ENCODE data around the gene MAP3K5. TPM values are rescaled to one million over a fixed set of nuclear protein-coding genes. Genes with fewer than 3 reads are reported as not detected.

Gene MAP3K5
- total and polyA plus RNA-seq, 9 donors: 37.0 to 217 (median 80.2) TPM

- TF ChIP-seq POLR2A (IDR thresholded peaks at IDR 0.05): no peak
- no peak for TF ChIP-seq EP300 (IDR thresholded peaks at IDR 0.05)
- TF ChIP-seq CTCF (IDR thresholded peaks at IDR 0.05): no peak
- Histone ChIP-seq H3K4me3 (no peak overlapping the region), H3K27me3 (no peaks in the 10 kb centered on the region), H3K27ac (no peak overlapping the region), H3K36me3 (no peaks in the 10 kb centered on the region), H3K9me3 (no peaks in the 10 kb centered on the region), H3K4me1 (ENCODE audit: insufficient read depth) (no peaks in the 10 kb centered on the region)
- intact Hi-C loops (cut with DNase I): no loop called here
- no peak for DNase-seq
- 85 to 94% (median 91%) methylated on average over 6 of the region's 6 CpGs for WGBS, 3 donors
Measured at GRCh38 chr6:136826216-136826615, 33.9 kb upstream of the MAP3K5 start.

GRCh38 chr6:136823128-136823660 lies 30.9 kb upstream of the MAP3K5 start:
- intact Hi-C loops (cut with DNase I): no loop called here
- 44 to 50% (median 48%) methylated on average over 31 of the region's 31 CpGs for WGBS, 3 donors
- Histone ChIP-seq H3K4me3 (peak overlapping the region; percentile 79), H3K27ac (peak overlapping the region; percentile 78 to 90), H3K4me1 (ENCODE audit: insufficient read depth) (no peaks in the 10 kb centered on the region), H3K9me3 (no peaks in the 10 kb centered on the region), H3K27me3 (no peaks in the 10 kb centered on the region), H3K36me3 (no peaks in the 10 kb centered on the region)
- no peak for TF ChIP-seq CTCF (IDR thresholded peaks at IDR 0.05)
- peak in 4 of 5 donors; percentile 27 to 46 (median 36) for DNase-seq

- 0 to 1% (median 1%) methylated on average over 36 to 78 of the region's 78 CpGs for WGBS, 3 donors
- Histone ChIP-seq H3K27ac (peak within 1 kb of the TSS; percentile 78 to 90), H3K36me3 (no peaks in the 10 kb centered on the region), H3K4me3 (peak within 1 kb of the TSS; percentile 79), H3K9me3 (no peaks in the 10 kb centered on the region), H3K27me3 (no peaks in the 10 kb centered on the region), H3K4me1 (ENCODE audit: insufficient read depth) (no peaks in the 10 kb centered on the region)
- DNase-seq: peak; percentile 86 to 91 (median 90)
- TF ChIP-seq EP300 (IDR thresholded peaks at IDR 0.05): peak; percentile 52
- peak; percentile 72 for TF ChIP-seq POLR2A (IDR thresholded peaks at IDR 0.05)
- TF ChIP-seq CTCF (IDR thresholded peaks at IDR 0.05): peak; percentile 50 to 69 (median 54)
- intact Hi-C loops (cut with DNase I): no loop called here
Measured at GRCh38 chr6:136822376-136823127, 30.3 kb upstream of the MAP3K5 start, which contains the start of gene PEX7. PEX7 (plus strand) TSS chr6:136822592; CDS start chr6:136822666, 74 bp downstream.

GRCh38 chr6:136822046-136822375 lies 29.7 kb upstream of the MAP3K5 start:
- intact Hi-C loops (cut with DNase I): no loop called here
- Histone ChIP-seq H3K9me3 (no peaks in the 10 kb centered on the region), H3K4me3 (peak overlapping the region; percentile 79), H3K27me3 (no peaks in the 10 kb centered on the region), H3K4me1 (ENCODE audit: insufficient read depth) (no peaks in the 10 kb centered on the region), H3K36me3 (no peaks in the 10 kb centered on the region), H3K27ac (peak overlapping the region in 1 of 2 donors; percentile 90)
- peak in 3 of 5 donors; percentile 14 to 45 (median 33) for DNase-seq
- 0 to 1% (median 0%) methylated on average over 11 of the region's 11 CpGs for WGBS, 3 donors
- TF ChIP-seq POLR2A (IDR thresholded peaks at IDR 0.05) (no peak), CTCF (IDR thresholded peaks at IDR 0.05) (no peak), EP300 (IDR thresholded peaks at IDR 0.05) (no peak)
